ENCODE results near the gene DPF1.

DPF1 gene

DNA sequence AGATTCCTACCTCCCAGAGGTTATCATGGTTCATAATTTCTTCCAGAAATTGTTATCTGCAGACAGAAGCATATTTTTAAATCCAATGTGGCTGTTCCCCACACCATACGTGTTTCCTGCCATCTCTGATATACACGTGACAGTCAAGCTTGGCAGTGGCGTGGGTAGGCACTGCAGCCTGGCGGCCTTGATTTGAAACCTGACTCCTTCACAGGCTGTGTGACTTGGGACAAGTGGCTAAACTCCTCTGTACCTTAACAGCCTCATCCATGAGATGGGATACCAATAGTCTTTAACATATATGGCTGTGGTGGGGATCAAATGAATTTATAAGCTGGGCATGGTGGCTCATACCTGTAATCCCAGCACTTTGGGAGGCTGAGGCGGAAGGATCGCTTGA lies 33.2 kb downstream of the DPF1 start:
- no peaks in the 10 kb centered on the region for H3K36me3 ChIP-seq (ENCODE audit: control insufficient read depth, low read depth, low read length)
- no peak overlapping the region for H3K27ac ChIP-seq (ENCODE audit: low read length)
- no peaks in the 10 kb centered on the region for H3K9me3 ChIP-seq (ENCODE audit: control insufficient read depth, low read depth, low read length)
- no peak overlapping the region for H3K4me3 ChIP-seq (ENCODE audit: low read length)
- no peaks in the 10 kb centered on the region for H3K27me3 ChIP-seq (ENCODE audit: control insufficient read depth, insufficient read depth, low read length)
- H3K4me1 ChIP-seq (ENCODE audit: control insufficient read depth, low read depth, low read length) = no peaks in the 10 kb centered on the region
- no peak overlapping the region for H3K9ac ChIP-seq (ENCODE audit: low read length)

DNA sequence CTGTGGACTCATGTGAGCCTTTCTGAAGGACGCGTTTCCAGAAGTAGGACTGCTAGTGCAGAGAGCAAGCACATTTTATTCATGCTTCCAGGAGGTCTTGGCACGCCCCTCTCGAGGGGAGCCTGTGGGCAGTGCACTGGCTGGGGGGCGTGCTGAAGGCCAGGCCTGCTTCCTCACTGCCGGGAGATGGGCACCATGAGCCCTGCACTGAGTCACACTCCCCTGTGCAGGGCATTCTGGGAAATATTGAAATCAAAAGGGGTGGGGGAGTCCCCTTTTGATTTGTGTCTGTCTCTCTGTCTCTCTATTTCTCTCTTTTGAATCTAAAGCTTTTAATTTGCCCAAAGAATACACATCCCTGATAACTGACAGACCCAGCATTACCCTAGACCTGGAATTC lies 34.0 kb downstream of the DPF1 start:
- Histone ChIP-seq H3K9ac (ENCODE audit: low read length) (no peak overlapping the region), H3K4me3 (ENCODE audit: low read length) (no peak overlapping the region), H3K4me1 (ENCODE audit: control insufficient read depth, low read depth, low read length) (no peaks in the 10 kb centered on the region), H3K27ac (ENCODE audit: low read length) (no peak overlapping the region), H3K36me3 (ENCODE audit: control insufficient read depth, low read depth, low read length) (no peaks in the 10 kb centered on the region), H3K9me3 (ENCODE audit: control insufficient read depth, low read depth, low read length) (no peaks in the 10 kb centered on the region), H3K27me3 (ENCODE audit: control insufficient read depth, insufficient read depth, low read length) (no peaks in the 10 kb centered on the region)

DNA sequence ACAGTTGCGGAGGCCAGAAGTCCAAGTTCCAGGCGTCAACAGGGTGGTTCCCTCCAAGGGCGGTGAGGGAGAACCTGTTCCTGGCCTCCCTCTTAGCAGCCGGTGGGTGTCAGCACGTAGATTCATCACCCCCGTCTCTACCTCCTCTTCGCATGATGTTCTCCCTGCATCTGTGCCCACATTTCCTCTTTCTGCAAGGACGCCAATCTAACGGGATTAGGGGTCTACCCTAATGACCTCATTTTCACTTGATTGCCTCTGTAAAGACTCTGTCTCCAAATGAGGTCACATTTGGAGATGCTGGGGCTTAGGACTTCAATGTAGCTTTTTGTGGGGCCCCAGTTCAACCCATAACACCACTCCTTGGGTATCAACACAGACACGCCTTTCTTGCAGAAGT lies 38.5 kb downstream of the DPF1 start:
- no peak overlapping the region for H3K9ac ChIP-seq (ENCODE audit: low read length)
- no peaks in the 10 kb centered on the region for H3K9me3 ChIP-seq (ENCODE audit: control insufficient read depth, low read depth, low read length)
- no peak overlapping the region for H3K4me3 ChIP-seq (ENCODE audit: low read length)
- no peaks in the 10 kb centered on the region for H3K4me1 ChIP-seq (ENCODE audit: control insufficient read depth, low read depth, low read length)
- no peaks in the 10 kb centered on the region for H3K36me3 ChIP-seq (ENCODE audit: control insufficient read depth, low read depth, low read length)
- no peaks in the 10 kb centered on the region for H3K27me3 ChIP-seq (ENCODE audit: control insufficient read depth, insufficient read depth, low read length)
- H3K27ac ChIP-seq (ENCODE audit: low read length) = no peak overlapping the region

DNA sequence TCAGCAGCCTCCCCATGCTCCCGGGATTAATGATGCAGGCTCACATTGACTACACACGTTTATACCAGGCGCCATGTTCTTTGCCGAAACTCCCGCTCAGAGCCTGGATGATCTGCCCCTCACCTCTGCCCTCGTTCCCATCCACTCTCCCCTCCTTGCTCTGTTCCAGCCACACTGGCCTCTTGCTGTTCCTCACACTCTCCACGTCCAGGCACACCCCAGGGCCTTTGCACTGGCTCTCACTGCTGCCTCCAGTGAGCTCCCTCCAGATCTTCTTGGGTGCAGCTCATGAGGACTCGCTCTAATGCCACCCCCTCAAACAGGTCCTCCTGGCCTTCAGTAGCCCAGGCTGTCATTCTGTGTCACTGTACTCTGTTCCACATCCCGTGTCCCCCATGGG lies 39.2 kb downstream of the DPF1 start:
- no peak overlapping the region for H3K9ac ChIP-seq (ENCODE audit: low read length)
- H3K9me3 ChIP-seq (ENCODE audit: control insufficient read depth, low read depth, low read length) = no peaks in the 10 kb centered on the region
- no peaks in the 10 kb centered on the region for H3K4me1 ChIP-seq (ENCODE audit: control insufficient read depth, low read depth, low read length)
- H3K27me3 ChIP-seq (ENCODE audit: control insufficient read depth, insufficient read depth, low read length) = no peaks in the 10 kb centered on the region
- no peak overlapping the region for H3K27ac ChIP-seq (ENCODE audit: low read length)
- no peak overlapping the region for H3K4me3 ChIP-seq (ENCODE audit: low read length)
- H3K36me3 ChIP-seq (ENCODE audit: control insufficient read depth, low read depth, low read length) = no peaks in the 10 kb centered on the region

DNA sequence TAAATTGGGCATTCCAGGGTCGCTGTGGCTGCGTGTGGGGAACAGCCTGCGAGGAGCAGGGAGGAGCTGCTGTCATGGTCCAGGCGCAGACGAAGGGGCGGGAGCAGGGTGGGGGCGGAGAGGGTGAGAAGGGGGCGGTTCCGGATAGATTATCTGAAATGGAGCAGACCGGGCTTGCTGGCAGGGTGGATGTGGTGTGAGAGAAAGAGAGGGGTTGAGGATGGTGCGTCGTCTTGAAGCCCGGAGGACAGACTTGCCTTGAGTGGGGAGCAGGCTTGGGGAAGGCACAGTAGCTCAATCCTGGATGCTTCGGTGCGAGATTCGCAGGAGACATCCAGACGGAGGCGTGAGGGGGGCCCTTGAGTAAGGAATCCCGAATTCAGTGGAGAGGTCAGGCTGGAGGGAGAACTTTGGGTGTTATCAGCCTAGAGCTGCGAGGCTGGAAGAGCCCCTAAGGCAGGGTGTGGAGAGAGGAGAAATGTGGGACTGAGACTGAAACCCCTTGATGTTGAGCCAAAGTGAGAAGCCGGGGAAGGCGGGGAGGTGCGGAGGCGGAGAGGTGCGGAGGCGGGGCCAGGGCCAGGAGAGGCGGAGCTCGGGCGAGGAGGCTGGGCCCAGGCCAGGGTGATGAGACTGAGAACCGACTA lies 40.6 kb downstream of the DPF1 start:
- no peaks in the 10 kb centered on the region for H3K27me3 ChIP-seq (ENCODE audit: control insufficient read depth, insufficient read depth, low read length)
- H3K9me3 ChIP-seq (ENCODE audit: control insufficient read depth, low read depth, low read length) = no peaks in the 10 kb centered on the region
- peak overlapping the region; percentile 63 for H3K4me3 ChIP-seq (ENCODE audit: low read length)
- H3K36me3 ChIP-seq (ENCODE audit: control insufficient read depth, low read depth, low read length) = no peaks in the 10 kb centered on the region
- no peak overlapping the region for H3K27ac ChIP-seq (ENCODE audit: low read length)
- no peak overlapping the region for H3K9ac ChIP-seq (ENCODE audit: low read length)
- no peaks in the 10 kb centered on the region for H3K4me1 ChIP-seq (ENCODE audit: control insufficient read depth, low read depth, low read length)

DNA sequence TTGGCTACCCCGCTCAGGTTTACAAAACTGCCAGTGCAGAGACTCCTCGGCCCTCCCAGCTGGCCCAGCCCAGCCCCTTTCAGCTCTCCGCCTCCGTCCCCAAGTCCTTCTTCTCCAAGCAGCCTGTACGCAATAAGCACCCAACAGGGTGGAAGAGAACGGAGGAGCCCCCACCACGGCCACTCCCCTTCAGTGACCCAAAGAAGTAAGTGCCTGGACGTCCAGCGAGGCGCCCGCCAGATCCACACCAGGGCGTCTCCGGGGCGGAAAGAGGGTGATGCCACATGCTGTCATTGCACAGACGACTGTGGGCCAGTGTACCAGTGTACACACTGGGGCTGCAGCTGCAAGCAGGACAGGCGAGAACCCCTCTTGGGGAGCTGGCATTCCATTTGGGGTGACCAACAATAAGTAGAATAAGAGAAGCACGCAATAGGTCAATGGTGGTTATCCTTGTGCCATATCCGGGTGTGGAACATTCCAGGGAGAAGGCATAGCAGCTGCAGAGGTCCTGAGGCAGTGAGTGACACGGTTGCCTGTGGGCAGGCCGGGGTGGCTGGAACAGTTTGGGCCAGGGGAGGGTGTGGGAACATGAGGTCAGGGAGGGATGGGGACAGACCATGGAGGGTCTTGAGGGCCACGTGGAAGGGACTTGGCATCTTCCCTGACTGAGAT lies 41.3 kb downstream of the DPF1 start:
- Histone ChIP-seq H3K9ac (ENCODE audit: low read length) (no peak overlapping the region), H3K36me3 (ENCODE audit: control insufficient read depth, low read depth, low read length) (no peaks in the 10 kb centered on the region), H3K9me3 (ENCODE audit: control insufficient read depth, low read depth, low read length) (no peaks in the 10 kb centered on the region), H3K27ac (ENCODE audit: low read length) (no peak overlapping the region), H3K4me1 (ENCODE audit: control insufficient read depth, low read depth, low read length) (no peaks in the 10 kb centered on the region), H3K27me3 (ENCODE audit: control insufficient read depth, insufficient read depth, low read length) (no peaks in the 10 kb centered on the region), H3K4me3 (ENCODE audit: low read length) (peak overlapping the region; percentile 63)

DNA sequence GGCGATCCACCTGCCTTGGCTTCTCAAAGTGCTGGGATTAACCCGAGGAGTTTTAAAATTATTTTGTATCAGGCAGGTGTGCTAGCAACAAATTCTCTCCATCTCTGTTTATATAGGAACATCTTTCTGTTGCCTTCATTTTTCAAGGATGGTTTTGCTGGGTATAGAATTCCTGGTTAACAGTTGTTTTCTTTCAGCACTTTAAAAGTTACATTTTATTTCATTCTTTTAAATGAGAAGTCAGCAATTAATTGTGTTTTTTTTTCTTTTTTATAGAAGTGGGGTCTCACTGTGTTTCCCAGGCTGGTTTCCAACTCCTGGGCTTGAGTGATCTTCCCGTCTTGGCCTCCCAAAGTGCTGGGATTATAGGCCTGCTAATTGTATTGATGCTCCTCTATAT lies 44.0 kb downstream of the DPF1 start:
- Histone ChIP-seq H3K4me3 (ENCODE audit: low read length) (no peak overlapping the region), H3K27ac (ENCODE audit: low read length) (no peak overlapping the region)

DNA sequence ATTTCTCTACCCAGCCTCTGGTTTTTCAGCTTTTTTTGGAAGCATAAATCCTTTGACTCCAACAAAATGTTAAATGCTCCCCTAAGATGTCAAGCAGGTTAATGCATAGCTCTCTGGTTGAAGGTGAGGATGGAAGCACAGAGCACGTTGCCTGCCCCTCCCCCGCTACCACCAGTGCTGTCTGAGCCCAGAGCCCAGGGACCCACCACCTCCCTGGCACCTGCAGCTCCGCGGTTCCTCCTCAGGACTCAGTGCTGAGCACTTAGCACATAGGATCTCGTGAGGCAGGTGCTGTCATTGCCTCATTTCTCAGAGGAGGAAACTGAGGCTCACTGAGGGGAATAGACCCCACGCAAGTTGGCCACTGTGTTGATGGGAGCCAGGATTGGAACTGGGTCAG lies 48.6 kb downstream of the DPF1 start:
- Histone ChIP-seq H3K36me3 (ENCODE audit: control insufficient read depth, low read depth, low read length) (no peaks in the 10 kb centered on the region), H3K4me1 (ENCODE audit: control insufficient read depth, low read depth, low read length) (peaks cover 4% of the 10 kb centered on the region), H3K4me3 (ENCODE audit: low read length) (no peak overlapping the region), H3K27ac (ENCODE audit: low read length) (no peak overlapping the region), H3K9me3 (ENCODE audit: control insufficient read depth, low read depth, low read length) (no peaks in the 10 kb centered on the region), H3K9ac (ENCODE audit: low read length) (no peak overlapping the region), H3K27me3 (ENCODE audit: control insufficient read depth, insufficient read depth, low read length) (no peaks in the 10 kb centered on the region)

More for the DNA sequence above, 44.0 kb downstream of the DPF1 start:
- H3K4me1 ChIP-seq (ENCODE audit: control insufficient read depth, low read depth, low read length) = peaks cover 2% of the 10 kb centered on the region
- H3K27me3 ChIP-seq (ENCODE audit: control insufficient read depth, insufficient read depth, low read length) = no peaks in the 10 kb centered on the region
- no peaks in the 10 kb centered on the region for H3K36me3 ChIP-seq (ENCODE audit: control insufficient read depth, low read depth, low read length)
- no peaks in the 10 kb centered on the region for H3K9me3 ChIP-seq (ENCODE audit: control insufficient read depth, low read depth, low read length)
- H3K9ac ChIP-seq (ENCODE audit: low read length) = no peak overlapping the region

DNA sequence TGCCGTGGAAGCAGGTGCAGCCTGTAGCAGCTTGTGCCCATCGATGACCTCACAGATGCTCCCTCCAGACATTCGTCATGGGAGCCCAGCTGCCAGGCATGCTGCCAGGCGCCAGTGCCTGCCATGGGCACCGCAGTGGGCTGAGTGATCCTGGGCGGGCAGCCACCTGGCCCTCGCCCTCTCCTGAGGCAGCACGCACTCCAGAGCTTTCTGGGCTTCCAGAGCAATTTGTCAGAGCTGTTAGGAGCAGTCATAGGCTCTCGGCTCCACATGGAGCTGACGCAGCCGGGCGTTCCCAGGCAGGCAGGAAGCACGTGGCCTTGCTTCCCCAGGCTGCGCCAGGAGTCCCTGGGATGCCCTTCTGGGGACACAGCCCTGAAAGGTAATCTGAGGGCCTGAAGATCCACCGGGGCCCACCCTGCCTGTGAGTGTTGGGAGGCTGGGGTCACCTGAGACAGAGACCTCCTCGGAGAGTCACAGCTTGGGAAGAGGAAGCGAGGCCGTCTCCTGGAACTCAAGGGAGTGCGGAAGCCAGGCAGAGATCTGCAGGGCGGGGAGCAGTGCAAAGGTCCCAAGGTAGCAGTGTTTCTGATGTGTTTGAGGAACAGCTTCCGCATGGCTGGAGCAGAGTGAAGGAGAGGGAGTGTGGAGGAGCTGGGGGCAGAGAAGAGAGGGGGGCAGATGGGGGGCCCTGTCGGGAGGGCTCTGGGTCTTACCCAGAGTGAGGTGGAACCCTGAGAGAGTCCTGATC lies 50.6 kb downstream of the DPF1 start:
- no peaks in the 10 kb centered on the region for H3K27me3 ChIP-seq (ENCODE audit: control insufficient read depth, insufficient read depth, low read length)
- H3K4me3 ChIP-seq (ENCODE audit: low read length) = no peak overlapping the region
- no peak overlapping the region for H3K9ac ChIP-seq (ENCODE audit: low read length)
- H3K9me3 ChIP-seq (ENCODE audit: control insufficient read depth, low read depth, low read length) = no peaks in the 10 kb centered on the region
- no peaks in the 10 kb centered on the region for H3K36me3 ChIP-seq (ENCODE audit: control insufficient read depth, low read depth, low read length)
- no peak overlapping the region for H3K27ac ChIP-seq (ENCODE audit: low read length)
- peaks cover 19% of the 10 kb centered on the region for H3K4me1 ChIP-seq (ENCODE audit: control insufficient read depth, low read depth, low read length)

DNA sequence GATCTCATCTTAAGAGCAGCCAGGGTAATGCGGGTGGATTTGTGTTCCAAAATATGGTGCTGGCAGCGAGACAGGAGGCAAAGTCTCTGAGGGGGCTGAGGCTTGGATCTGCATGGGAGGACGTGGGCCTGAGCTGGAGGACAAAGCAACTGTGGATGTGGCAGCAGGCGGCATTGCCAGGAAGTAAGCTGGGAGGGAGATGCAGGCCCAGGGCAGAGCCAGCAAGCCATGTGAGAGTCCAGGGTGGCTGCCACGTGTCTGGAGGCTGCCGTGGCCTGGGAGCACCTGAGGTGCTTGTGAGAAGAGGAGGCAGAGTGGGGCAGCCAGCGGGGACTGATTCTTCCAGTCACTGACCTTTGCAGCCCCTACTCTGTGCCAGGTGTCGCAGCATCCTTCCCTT lies 52.0 kb downstream of the DPF1 start:
- Histone ChIP-seq H3K9me3 (ENCODE audit: control insufficient read depth, low read depth, low read length) (no peaks in the 10 kb centered on the region), H3K4me3 (ENCODE audit: low read length) (no peak overlapping the region), H3K4me1 (ENCODE audit: control insufficient read depth, low read depth, low read length) (peaks cover 21% of the 10 kb centered on the region), H3K27me3 (ENCODE audit: control insufficient read depth, insufficient read depth, low read length) (no peaks in the 10 kb centered on the region), H3K9ac (ENCODE audit: low read length) (no peak overlapping the region), H3K27ac (ENCODE audit: low read length) (no peak overlapping the region), H3K36me3 (ENCODE audit: control insufficient read depth, low read depth, low read length) (peaks cover 7% of the 10 kb centered on the region)

DNA sequence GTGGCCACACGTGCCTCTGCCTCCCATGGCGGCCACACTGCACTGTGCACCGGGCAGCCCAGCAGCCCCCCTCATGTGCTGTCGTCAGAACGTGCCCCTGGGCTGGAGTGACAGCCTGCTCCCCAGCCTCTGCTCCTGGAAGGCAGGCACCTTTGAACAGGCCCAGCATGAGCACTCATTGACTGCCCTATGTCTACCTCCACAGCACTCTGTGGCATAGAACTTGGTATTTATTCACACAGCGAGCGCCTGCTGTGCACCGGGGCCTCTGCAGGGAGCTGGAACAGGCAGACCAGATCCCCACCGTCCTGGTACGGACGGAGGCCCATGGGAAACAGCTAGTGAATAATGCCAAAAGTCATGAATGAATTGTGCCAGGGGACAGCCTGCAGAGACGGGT lies 53.7 kb downstream of the DPF1 start:
- H3K27ac ChIP-seq (ENCODE audit: low read length) = no peak overlapping the region
- H3K36me3 ChIP-seq (ENCODE audit: control insufficient read depth, low read depth, low read length) = peaks cover 10% of the 10 kb centered on the region
- peaks cover 21% of the 10 kb centered on the region for H3K4me1 ChIP-seq (ENCODE audit: control insufficient read depth, low read depth, low read length)
- no peaks in the 10 kb centered on the region for H3K27me3 ChIP-seq (ENCODE audit: control insufficient read depth, insufficient read depth, low read length)
- no peak overlapping the region for H3K9ac ChIP-seq (ENCODE audit: low read length)
- H3K9me3 ChIP-seq (ENCODE audit: control insufficient read depth, low read depth, low read length) = no peaks in the 10 kb centered on the region
- H3K4me3 ChIP-seq (ENCODE audit: low read length) = no peak overlapping the region

Measured in iPS-18a (cell line).